Dermis blood vessel endothelial cell (primary cell): ENCODE measurements around the gene KCNQ1. TPM values are rescaled to one million over a fixed set of nuclear protein-coding genes. Genes with fewer than 3 reads are reported as not detected.

Experiments
- DNase-seq: peaks from one replicate; pipeline ENCODE4 v3.0.0; 2010
- total RNA-seq: library from RNA; depleted of rRNA; stranded (reverse); fragments of >200 nt; gene quantifications from 2 replicates; pipeline ENCODE4 v1.2.3, GENCODE V29; 2014

Gene KCNQ1
- total RNA-seq, 1 donor from 2014 or later, result 0.34 TPM

GRCh38 chr11:2691991-2692875 lies 247.4 kb downstream of the KCNQ1 start:
- no peak for DNase-seq

DNA sequence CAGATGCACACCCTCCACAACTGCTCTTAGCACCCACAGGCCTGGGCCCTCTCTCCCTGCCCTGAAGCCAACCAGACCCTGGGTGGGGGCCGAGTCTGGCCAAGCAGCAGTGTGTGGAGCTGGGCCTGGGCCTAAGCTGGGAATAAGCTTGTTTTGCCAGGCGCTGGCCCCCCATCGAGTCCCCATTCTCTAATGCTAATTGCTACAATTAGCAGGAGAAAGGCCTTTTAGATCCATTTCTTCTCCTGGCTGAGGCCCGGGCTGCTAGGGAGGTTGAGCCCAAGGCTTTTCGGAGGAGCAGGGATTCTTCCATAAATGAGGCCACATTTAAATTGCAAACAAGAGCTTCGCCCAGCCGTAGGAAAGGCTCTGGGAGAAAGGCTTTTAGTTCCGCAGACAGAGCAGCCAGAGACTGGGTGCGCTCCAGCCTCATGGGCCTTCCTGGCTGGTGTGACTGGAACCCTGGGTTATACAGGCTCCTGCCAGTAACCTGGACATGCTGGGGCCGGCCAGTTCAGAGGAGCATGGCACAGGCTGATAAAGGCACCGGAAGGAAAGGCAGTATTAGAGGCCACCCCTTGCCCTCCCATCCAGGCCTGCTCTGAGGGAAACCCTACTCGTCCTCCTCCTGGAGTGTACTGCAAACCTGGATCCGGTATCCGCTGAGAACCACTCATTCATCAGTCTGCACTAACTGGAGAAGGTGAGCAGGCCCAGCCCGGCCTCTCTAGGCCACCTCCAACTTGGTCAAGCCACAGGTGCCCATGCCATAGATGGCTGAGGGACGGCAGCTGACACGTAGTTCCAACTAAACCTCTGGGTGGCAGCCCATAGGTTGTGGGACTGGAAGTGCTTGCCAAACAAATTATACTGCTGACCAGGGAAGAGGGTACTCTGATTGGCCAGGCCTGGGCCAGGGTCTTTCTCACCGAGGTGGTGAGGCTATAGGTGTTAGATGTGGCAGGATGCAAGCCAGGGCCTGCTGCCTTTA lies 248.8 kb downstream of the KCNQ1 start:
- no peak for DNase-seq

- DNase-seq, result no peak
Measured at GRCh38 chr11:2694495-2694894, 249.7 kb downstream of the KCNQ1 start.

DNA sequence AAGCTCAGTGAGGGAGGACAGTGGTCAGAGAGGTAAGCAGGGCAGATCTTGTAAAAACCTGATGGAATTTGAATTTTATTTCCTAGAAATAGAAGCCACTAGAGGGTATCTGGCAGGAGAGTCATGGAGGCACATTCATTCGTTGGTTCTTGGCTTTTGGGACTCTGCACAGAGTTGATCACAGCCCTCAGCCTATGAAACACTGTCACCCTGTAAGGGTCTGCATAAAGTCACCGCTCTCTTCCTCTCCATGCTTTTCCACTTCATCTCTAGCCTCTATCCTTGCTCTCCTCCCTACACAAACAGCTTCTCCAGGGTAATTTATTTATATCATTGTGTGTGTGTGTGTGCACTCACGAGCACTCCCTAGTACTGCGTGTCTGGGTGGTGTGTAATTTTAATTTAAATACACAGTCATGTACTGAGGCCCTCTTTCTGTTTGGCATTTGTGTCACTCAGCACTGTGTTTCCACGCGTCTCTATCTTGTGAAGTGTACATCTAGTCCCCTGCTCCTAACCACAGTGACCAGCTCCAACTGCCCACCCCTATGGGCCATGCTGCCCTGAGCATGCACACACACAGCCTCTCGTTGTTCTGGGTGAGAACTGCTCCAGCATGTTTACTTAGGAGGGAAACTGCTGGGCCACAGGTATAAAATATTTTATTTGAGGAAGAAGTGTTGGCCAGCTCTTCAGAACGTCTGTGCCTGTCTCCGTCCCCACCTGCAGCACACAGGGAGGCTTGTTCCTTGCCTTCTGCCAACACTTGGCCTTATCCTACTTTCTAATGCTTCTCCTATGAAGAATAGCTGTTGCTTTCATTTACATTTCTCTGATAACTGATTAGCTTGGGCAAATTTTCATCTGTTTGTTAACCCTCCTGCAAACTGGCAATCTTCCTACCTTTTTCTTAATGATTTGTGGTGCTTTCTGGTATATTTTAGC lies 250.5 kb downstream of the KCNQ1 start:
- no peak for DNase-seq

GRCh38 chr11:2696455-2696854 lies 251.6 kb downstream of the KCNQ1 start:
- DNase-seq, result no peak

DNA sequence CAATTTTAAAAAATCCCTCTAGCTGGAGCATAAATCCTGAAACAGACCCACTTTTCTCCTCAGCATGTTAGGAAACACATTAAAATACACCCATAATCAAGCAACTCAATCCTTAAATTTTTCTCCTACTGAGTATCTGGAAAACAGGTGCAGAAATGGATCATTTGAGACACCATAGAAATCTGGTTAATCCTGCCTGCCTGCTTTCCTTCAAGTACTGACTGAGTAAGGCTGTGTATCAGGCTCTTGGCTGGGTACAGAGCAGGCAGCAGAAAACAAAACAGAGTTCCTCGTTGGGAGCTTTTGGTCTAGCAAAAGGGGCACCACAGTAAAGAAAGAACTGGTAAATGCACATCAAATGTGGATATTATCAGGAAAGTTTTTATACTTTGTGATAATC lies 253.1 kb downstream of the KCNQ1 start:
- DNase-seq, result no peak

- DNase-seq, result no peak
Measured at GRCh38 chr11:2698386-2699184, 253.8 kb downstream of the KCNQ1 start.

GRCh38 chr11:2699185-2699530 lies 254.3 kb downstream of the KCNQ1 start:
- peak; percentile 52 for DNase-seq

GRCh38 chr11:2699531-2700414 lies 255.0 kb downstream of the KCNQ1 start, which contains the start of gene KCNQ1OT1:
Gene KCNQ1OT1 (minus strand): TSS chr11:2699994.
- peak; percentile 94 for DNase-seq

DNA sequence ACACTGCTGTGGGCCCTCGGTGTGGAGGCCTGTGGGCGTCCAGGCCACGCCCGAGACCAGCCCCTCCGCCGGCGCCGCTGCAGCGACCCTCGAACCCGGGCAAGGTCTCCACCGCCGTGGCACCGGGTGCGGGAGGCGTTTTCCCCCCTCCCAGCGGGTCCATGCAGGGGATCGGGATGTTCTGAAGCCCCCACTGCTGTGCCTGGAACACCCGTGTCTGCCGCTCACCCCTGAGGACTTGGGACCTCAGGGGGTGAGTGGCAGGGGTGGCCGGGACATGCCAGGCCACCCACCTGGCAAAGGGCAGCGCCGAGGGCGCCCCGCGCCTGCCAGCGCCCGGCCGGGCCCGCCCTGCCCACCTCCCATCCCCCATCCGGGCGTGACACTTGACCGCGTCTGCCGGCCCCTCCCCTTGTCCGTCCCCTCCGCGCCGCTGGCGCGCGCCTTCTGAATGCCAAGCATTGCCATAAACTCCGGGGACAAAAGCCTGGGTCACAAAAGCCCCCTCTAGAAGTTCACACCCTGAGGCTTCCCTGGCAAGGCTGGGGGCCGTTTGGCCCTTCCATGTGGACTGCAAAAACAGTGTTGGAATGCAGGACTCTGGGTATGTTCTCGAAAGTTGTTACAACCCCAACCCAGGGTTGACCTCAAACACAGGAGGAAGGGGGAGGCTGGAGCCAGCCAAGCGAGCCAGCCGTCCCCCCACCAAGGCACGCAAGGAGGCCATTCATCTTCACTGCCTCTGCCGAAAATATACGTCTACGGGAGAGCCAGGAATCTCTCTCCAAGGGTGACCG lies 255.8 kb downstream of the KCNQ1 start:
- DNase-seq, result peak; percentile 54

DNA sequence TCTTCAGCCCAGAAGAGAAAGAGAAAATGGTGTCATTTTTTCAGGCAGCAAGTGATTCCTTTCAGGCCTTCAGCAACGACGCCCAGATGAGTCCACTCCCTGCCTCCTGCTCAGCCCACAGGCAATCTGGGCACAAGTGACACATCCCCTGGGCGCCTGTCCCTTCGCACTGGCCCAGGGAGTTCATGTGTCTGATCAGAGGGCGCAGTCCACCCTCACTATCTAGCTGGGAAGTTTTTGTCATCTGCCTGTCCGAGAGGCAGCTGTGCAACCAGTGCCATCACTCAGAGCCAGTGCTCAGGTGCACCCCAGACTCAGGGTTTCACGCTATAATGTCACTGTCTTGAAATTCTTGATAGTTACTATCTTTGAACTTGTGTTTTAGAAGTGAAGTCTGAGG lies 256.4 kb downstream of the KCNQ1 start:
- DNase-seq, result no peak

GRCh38 chr11:2701898-2702434 lies 257.2 kb downstream of the KCNQ1 start:
- no peak for DNase-seq

DNA sequence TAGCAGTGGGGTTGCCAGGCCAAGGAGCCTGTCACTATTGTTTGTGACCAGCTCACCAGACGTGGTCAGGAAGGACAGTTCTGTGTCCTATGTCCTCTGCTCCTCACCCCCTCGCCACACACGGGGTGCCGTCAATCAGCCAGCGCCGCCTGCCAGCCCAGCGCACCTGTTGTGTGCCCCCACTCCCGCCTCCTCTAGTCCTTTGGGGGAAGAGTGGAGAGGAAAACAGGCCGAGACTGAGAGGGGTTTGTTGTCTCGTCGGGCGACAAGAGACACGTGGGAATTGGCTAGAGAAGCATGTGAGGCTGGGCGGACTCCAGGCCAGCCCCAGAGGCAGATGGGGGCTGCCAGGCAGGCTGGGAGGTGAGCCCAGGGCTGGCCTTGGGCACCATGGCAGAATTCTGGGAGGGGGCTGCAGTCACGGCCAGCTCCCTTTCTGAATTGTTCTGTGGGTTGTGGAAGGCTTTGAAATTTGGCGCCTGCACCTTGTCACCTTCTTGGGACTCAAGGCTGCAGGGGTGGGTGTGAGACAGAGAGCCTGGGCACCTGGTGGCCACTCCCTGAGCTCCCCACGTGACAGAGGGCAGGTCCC lies 258.1 kb downstream of the KCNQ1 start:
- DNase-seq, result no peak

- DNase-seq, result no peak
Measured at GRCh38 chr11:2703363-2704141, 258.7 kb downstream of the KCNQ1 start.

GRCh38 chr11:2704356-2704755 lies 259.5 kb downstream of the KCNQ1 start:
- no peak for DNase-seq

DNA sequence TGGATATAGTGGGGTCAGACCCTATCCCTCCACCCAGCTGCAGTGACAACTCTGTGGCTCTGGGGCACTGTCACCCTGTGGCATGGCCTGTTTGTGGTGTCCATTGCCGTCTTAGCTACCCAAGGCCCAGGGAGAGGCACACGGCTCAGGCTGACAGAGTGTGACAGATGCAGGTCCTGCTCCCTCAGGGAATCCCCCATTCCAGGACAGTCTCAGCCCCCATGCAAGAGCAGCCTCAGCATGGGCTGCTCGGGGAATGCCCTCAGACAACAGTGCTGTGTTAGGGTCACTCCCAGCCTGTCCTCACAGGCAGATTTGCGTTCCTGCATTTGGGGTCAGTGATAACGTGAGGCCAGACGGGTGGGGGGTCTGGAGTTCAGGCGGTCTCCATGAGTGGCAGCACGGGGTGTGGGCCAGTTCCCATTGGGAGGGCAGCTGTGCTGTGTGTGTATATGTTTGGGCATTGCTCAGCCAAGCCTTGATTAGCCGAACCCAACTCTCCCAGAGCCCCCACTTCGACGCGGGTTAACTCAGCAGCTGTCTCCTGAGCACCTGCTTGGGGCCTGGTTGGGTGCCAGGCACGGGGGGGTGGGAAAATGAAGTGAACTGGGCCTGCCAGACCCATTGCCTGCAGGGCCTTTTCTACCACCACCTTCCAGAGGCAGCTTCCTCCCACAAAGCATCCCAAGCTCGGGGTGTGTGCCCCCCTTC lies 260.2 kb downstream of the KCNQ1 start:
- no peak for DNase-seq

GRCh38 chr11:2706321-2706720 lies 261.5 kb downstream of the KCNQ1 start:
- DNase-seq, result no peak
